IPS-20b (cell line): ENCODE results near the gene SRGN.

Experiments used
- H3K27ac ChIP-seq: one replicate; pipeline ENCODE4 v1.5.1; 2013; ENCODE audit warnings: low read length
- H3K27me3 ChIP-seq: 2 replicates; pipeline ENCODE4 v1.6.1; 2013; ENCODE audit warnings: mild to moderate bottlenecking, low read length, inconsistent platforms; ENCODE audit not compliant: insufficient read depth
- H3K36me3 ChIP-seq: 2 replicates; pipeline ENCODE4 v1.6.1; 2013; ENCODE audit warnings: low read depth, mild to moderate bottlenecking, inconsistent platforms, low read length, moderate library complexity; ENCODE audit not compliant: insufficient read depth
- H3K4me1 ChIP-seq: 2 replicates; pipeline ENCODE4 v1.6.1; 2013; ENCODE audit warnings: mild to moderate bottlenecking, control low read depth, inconsistent platforms, low read length, moderate library complexity; ENCODE audit not compliant: insufficient read depth
- H3K4me3 ChIP-seq: 2 replicates; pipeline ENCODE4 v1.5.1; 2013; ENCODE audit warnings: mild to moderate bottlenecking, low read length, inconsistent platforms
- H3K9ac ChIP-seq: 2 replicates; pipeline ENCODE4 v1.6.1; 2013; ENCODE audit warnings: low read depth, mild to moderate bottlenecking, inconsistent platforms, low read length, moderate library complexity
- H3K9me3 ChIP-seq: 2 replicates; pipeline ENCODE4 v1.6.1; 2013; ENCODE audit warnings: mild to moderate bottlenecking, low read depth, low read length, inconsistent platforms; ENCODE audit not compliant: insufficient read depth

Gene SRGN

GRCh38 chr10:69097729-69098128 is 9.8 kb downstream of the SRGN start:
- no peak overlapping the region for H3K27ac ChIP-seq

GRCh38 chr10:69100136-69100872 is 12.4 kb downstream of the SRGN start:
- H3K4me3 ChIP-seq, result no peak overlapping the region
- H3K27me3 ChIP-seq, result no peaks in the 10 kb centered on the region
- no peaks in the 10 kb centered on the region for H3K36me3 ChIP-seq
- peaks cover 4% of the 10 kb centered on the region; the same call in 1 of the 2 replicates for H3K4me1 ChIP-seq
- 0 out of 2 replicates have a peak overlapping the region, but pooled peaks have one; percentile 8 for H3K9ac ChIP-seq
- H3K9me3 ChIP-seq, result no peaks in the 10 kb centered on the region
- H3K27ac ChIP-seq, result no peak overlapping the region

More at GRCh38 chr10:69097729-69098128, 9.8 kb downstream of the SRGN start:
- Histone ChIP-seq H3K4me1 (peaks cover 4% of the 10 kb centered on the region; the same call in 1 of the 2 replicates), H3K27me3 (no peaks in the 10 kb centered on the region), H3K9me3 (no peaks in the 10 kb centered on the region), H3K9ac (no peak overlapping the region), H3K4me3 (no peak overlapping the region), H3K36me3 (no peaks in the 10 kb centered on the region)

GRCh38 chr10:69101451-69102095 is 13.7 kb downstream of the SRGN start:
- Histone ChIP-seq H3K36me3 (no peaks in the 10 kb centered on the region), H3K9ac (no peak overlapping the region), H3K9me3 (no peaks in the 10 kb centered on the region), H3K27me3 (no peaks in the 10 kb centered on the region), H3K27ac (no peak overlapping the region), H3K4me3 (no peak overlapping the region), H3K4me1 (peaks cover 4% of the 10 kb centered on the region; the same call in 1 of the 2 replicates)

- H3K27me3 ChIP-seq, result no peaks in the 10 kb centered on the region
- no peak overlapping the region for H3K4me3 ChIP-seq
- H3K9me3 ChIP-seq, result no peaks in the 10 kb centered on the region
- H3K36me3 ChIP-seq, result no peaks in the 10 kb centered on the region
- no peak overlapping the region for H3K9ac ChIP-seq
- H3K27ac ChIP-seq, result no peak overlapping the region
- peaks cover 4% of the 10 kb centered on the region; the same call in 1 of the 2 replicates for H3K4me1 ChIP-seq
These were observed 14.5 kb downstream of the SRGN start for GRCh38 chr10:69102440-69102839.

- H3K36me3 ChIP-seq, result no peaks in the 10 kb centered on the region
- no peaks in the 10 kb centered on the region for H3K9me3 ChIP-seq
- H3K4me3 ChIP-seq, result no peak overlapping the region
- no peaks in the 10 kb centered on the region for H3K27me3 ChIP-seq
- no peak overlapping the region for H3K9ac ChIP-seq
- no peak overlapping the region for H3K27ac ChIP-seq
- peaks cover 4% of the 10 kb centered on the region; the same call in 1 of the 2 replicates for H3K4me1 ChIP-seq
These were observed 15.9 kb downstream of the SRGN start for GRCh38 chr10:69103784-69104183.

- no peaks in the 10 kb centered on the region for H3K27me3 ChIP-seq
- H3K4me3 ChIP-seq, result no peak overlapping the region
- no peaks in the 10 kb centered on the region for H3K9me3 ChIP-seq
- H3K36me3 ChIP-seq, result no peaks in the 10 kb centered on the region
- H3K9ac ChIP-seq, result no peak overlapping the region
- H3K4me1 ChIP-seq, result peaks cover 4% of the 10 kb centered on the region; the same call in 1 of the 2 replicates
- H3K27ac ChIP-seq, result no peak overlapping the region
These were observed 17.3 kb downstream of the SRGN start for GRCh38 chr10:69104994-69105790.

- H3K4me3 ChIP-seq, result no peak overlapping the region
- no peaks in the 10 kb centered on the region for H3K9me3 ChIP-seq
- H3K27ac ChIP-seq, result no peak overlapping the region
- H3K27me3 ChIP-seq, result no peaks in the 10 kb centered on the region
- no peaks in the 10 kb centered on the region for H3K36me3 ChIP-seq
- no peak overlapping the region for H3K9ac ChIP-seq
- H3K4me1 ChIP-seq, result no peaks in the 10 kb centered on the region
These were observed 19.2 kb downstream of the SRGN start for GRCh38 chr10:69107176-69107490.

GRCh38 chr10:69107699-69108098 is 19.8 kb downstream of the SRGN start:
- Histone ChIP-seq H3K4me3 (no peak overlapping the region), H3K27ac (no peak overlapping the region), H3K9ac (no peak overlapping the region), H3K36me3 (no peaks in the 10 kb centered on the region), H3K9me3 (no peaks in the 10 kb centered on the region), H3K27me3 (no peaks in the 10 kb centered on the region), H3K4me1 (no peaks in the 10 kb centered on the region)

- no peak overlapping the region for H3K4me3 ChIP-seq
- no peaks in the 10 kb centered on the region for H3K9me3 ChIP-seq
- no peak overlapping the region for H3K9ac ChIP-seq
- no peaks in the 10 kb centered on the region for H3K27me3 ChIP-seq
- H3K36me3 ChIP-seq, result no peaks in the 10 kb centered on the region
- H3K4me1 ChIP-seq, result no peaks in the 10 kb centered on the region
- no peak overlapping the region for H3K27ac ChIP-seq
These were observed 32.0 kb downstream of the SRGN start for GRCh38 chr10:69119896-69120295.

- H3K4me1 ChIP-seq, result no peaks in the 10 kb centered on the region; the same call in 1 of the 2 replicates
- no peaks in the 10 kb centered on the region for H3K36me3 ChIP-seq
- H3K27ac ChIP-seq, result peak overlapping the region; percentile 50
- H3K4me3 ChIP-seq, result peak overlapping the region; percentile 87
- no peaks in the 10 kb centered on the region for H3K27me3 ChIP-seq
- peak overlapping the region; percentile 94 for H3K9ac ChIP-seq
- no peaks in the 10 kb centered on the region for H3K9me3 ChIP-seq
These were observed 35.4 kb downstream of the SRGN start for GRCh38 chr10:69123306-69123746.

- H3K27me3 ChIP-seq, result no peaks in the 10 kb centered on the region
- H3K4me1 ChIP-seq, result no peaks in the 10 kb centered on the region; the same call in 1 of the 2 replicates
- no peaks in the 10 kb centered on the region for H3K36me3 ChIP-seq
- H3K4me3 ChIP-seq, result peak within 1 kb of the TSS; percentile 99
- no peaks in the 10 kb centered on the region for H3K9me3 ChIP-seq
- H3K9ac ChIP-seq, result peak within 1 kb of the TSS; percentile 94
- H3K27ac ChIP-seq, result peak within 1 kb of the TSS; percentile 53
These were observed 36.1 kb downstream of the SRGN start, which contains the start of gene VPS26A for GRCh38 chr10:69123747-69124562. Gene VPS26A (plus strand): TSS chr10:69124178. CDS start chr10:69124278, 100 bp downstream.
